Measurements from ENCODE around the gene PWWP2B.

The PWWP2B gene

DNA sequence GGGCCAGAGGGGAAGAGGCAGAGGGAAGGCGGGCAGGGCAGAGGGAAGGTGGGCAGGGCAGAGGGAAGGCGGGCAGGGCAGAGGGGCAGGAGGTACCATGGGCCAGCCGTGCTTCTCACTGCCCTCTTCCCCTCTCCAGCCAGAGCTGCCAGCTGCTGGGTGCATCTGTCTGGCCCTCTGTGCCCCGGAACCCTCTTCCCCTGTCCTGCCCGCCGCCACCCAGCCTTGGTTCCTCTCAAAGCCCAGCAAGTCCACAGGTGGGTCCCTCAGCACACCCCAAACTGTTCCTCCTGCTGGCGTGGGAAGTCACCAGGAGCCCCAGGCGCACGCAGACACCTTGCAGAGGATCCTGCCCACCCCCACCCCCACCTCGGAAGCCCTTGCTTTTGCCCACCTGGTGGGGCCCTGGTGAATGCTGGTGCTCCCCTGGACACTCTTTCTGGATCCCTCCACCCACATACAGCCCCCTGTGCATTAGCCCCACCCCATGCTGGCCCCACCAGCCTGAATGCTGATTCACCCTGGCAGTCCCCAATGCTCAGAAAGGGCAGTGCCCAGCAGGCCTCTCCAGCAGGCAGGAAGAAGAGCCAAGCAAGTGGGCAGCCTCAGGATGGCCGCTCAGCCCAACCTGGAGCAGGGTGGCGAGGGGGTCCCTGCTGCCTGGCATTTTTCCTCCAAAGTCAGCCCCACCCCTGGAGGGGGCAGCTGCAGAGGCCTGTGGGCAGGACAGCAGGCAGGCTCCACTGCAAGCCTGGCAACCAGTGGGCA, 1.9 kb upstream of the PWWP2B start:
- DNase-seq, result no peak

DNA sequence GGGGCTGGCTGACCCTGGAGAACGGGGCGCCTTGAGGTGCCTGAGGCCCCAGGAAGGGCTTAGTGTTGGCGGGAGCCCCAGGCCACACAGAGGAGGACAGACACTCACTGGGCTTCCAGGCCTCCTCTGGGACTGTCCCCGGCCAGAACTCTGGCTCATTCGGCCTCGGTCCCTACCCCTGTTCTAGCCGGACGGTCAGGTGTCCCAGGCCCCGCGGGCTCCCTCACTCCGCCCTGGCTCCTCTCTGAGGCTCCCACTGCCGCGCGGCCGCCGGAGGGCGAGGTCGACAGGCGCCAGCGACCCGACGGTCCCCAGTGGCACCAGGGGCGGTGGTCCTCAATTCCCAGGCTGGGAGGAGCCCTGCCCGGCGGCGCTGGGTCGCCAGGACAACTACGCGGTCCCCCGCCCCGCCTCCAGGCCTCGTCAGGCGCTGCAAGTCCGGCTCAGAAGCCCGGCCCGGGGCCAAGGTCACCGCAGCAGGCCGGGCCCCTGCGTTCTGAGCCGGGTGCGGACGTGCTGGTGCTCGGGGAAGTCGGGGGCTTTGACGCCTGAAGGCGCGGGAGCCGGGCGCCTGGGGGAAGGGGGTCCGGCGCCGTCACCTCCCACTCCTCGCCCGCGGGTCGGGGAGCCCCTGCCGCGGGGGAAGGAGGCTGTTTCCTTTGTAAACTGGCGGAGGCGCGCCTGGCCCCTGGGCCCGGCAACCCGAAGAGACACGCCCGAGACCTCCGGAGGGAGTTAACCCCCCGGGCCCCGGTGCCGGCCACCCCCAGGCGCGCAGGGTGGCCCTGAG, 1.1 kb upstream of the PWWP2B start:
- DNase-seq, result no peak

DNA sequence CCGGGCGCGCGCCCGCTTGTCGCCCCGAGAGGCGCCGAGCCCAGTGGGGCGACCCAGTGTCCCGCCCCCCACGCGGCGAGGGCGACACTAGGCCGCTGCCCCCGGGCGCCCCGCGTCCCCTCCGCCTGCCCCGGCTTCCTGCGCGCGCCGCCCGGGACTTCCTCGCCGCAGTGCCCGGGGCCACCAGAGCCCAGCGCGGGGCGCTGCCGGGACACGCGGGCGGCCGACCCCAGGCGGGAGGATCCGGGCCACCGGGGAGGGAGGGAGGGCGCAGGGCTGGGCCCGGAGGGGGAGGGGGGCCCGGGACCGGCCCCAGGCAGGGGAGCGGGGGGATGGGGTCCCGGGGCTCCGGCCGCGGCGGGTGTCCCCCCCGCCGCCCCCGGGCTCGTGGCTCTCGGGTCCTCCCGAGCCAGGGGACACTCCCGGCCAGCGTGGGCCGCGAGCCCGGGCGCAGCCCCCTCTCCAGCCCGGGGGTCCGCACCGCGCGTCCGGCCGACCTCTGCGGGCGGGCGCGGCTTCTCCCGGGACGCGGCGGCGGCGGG, 435 bp upstream of the PWWP2B start:
- peak; percentile 62 for DNase-seq

DNA sequence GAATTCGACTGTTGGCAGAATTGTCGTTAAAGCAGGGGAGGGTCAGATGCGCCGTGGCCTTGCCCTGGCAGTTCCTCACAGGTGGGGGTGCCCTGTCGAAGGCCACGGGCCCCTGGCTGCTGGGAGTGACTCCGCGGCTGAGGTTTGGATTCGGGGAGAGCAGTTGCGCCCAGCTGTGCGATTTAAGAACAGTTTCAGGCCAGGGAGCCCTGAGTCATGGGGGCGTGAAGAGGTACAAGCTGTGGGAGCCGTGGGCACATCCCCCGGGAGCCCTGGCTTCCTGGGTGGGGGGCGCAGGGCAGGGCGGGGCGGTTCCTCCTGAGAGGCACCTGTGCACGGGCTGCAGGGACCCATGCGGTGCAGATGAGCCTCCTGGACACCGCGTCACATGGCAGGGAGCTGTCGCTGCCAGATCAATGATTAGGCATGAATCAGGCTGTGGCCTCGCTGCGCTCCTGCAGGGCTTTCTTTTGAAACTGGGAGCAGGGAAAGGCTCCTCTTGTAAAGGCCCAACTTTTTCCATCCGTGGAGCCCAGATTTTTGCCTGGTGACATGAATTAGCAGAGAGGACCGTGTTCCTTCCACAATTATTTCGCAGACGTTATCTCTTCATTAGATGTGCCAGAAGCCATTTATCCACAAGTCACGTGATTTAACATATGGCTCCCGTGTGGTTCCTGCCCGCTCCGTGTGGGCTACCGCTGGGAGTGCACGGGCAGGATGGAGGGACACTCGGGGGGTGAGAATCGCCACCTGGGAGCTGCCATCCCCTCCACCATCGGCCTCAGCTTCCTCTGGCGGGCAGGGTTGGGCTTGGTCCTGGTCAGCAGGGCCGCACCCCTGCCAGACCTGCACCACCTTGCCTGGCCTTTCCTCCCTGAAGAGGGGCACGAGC, 918 bp downstream of the PWWP2B start:
- peak; percentile 50 for DNase-seq

DNA sequence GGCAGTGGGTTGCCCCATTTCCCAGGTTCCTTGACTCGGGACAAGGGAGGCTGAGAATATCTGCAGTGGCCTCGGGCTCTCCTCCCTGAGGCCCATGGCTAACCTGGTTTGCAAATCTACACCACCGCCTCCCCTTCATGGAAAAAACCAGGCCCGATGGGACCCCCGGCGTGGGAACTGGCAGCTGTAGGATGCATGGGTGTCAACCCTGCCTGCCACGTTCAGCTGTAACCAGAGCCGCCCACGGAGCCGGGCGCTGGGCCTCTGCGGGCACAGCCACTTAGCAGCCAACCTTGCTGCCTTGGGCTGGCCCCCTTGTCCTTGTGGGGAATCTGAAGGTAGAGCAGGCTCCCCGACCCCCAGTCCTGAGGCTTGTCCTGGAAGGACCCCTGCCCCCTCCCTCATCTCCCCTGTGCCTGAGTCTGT, 1.6 kb downstream of the PWWP2B start:
- DNase-seq, result no peak

DNA sequence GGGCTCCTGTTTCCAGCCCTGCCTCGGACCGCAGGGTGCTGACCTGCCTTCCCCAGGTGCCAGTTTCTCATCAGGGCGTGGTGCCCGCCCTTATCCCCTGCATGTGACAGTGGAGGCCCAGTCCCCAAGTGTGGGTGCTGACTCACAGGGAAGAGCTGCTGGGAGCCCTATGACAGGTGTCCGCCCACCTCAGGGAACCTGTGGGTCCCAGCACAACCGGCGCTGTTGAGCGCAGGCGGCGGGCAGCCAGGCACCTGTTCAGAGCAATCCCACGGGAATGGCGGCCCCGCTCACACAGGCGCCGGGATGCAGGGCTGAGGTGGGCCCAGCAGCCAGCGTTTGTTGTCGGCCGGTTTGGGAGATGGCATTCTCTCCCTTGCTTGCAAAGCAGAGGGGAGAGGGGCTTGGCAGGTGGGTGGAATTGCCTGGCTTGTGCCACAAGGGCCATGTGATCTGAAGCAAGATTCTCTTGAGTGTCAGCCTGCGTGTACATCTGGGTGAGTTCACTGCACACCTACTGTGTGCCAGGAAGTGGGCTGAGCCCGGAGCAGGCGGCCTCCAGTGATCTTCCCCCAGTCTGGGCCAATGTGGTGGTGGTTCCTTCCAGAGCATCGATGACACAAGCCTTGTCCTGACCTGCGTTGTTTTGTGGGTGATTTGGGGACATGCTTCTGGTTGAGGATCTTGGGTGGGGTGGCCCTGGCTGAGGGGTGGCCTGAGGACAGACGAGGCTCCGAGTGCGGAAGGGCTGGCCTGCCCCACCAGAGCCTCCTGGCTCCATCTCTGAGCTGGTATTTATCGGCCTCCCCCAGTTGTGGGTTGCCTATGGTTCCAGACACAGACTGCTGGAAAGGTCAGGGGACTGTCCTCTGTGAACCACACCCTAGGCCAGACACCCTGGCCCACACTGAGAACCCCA, 2.4 kb downstream of the PWWP2B start:
- no peak for DNase-seq

DNA sequence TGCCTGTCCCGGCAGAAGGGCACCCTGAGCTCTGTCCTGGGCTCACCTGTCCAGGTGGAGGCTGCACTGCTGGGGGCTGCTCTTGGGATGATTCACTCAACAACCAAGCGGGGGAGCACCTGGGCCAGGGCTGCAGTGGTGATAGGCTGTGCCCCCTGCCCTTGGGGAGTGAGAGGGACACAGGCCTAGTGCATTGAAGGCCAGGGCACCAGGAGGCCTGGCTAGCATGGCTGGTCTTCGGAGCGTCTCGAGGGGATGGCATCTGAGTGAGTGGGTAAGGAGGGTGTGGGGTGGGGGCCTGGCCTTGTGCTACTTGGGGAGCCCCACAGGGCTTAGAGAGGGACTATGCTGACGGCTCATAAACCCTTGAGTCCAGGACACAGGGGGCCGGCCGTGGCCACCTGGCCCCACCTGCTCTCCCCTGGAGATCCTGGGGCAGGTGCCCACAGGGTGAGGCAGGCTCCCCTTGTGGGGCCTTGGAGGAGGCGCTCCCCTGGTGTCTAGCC, 3.1 kb downstream of the PWWP2B start:
- no peak for DNase-seq

DNA sequence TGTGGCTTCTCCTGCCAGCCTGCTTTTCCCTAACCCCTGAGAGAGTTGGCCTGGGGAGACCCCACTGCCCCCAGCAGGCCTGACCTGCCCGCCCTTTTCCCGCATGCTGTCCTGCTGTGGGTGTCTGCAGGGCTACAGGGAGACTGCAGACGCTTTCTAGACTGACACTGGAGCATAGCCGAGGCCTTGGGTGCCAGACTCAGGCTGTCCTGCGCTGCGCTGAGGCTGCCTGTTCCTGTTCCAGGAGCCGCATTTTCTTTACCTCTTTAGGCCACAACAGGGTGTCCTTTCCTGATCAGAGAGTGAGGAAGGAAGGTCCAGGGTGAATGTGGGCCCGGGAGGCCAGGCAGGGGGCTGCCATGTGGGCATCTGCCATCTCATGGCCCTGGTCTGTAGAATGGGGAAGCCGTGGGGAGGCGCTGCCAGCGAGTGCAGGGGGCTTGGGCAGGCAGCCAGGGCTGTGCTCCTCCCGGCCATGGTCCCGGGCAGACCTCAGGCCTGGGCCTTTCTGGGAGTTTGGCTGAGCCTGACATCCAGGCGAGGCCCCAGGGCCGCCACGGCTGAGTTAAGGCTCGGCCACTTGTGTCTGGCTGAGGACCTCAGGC, 3.6 kb downstream of the PWWP2B start:
- no peak for DNase-seq

DNA sequence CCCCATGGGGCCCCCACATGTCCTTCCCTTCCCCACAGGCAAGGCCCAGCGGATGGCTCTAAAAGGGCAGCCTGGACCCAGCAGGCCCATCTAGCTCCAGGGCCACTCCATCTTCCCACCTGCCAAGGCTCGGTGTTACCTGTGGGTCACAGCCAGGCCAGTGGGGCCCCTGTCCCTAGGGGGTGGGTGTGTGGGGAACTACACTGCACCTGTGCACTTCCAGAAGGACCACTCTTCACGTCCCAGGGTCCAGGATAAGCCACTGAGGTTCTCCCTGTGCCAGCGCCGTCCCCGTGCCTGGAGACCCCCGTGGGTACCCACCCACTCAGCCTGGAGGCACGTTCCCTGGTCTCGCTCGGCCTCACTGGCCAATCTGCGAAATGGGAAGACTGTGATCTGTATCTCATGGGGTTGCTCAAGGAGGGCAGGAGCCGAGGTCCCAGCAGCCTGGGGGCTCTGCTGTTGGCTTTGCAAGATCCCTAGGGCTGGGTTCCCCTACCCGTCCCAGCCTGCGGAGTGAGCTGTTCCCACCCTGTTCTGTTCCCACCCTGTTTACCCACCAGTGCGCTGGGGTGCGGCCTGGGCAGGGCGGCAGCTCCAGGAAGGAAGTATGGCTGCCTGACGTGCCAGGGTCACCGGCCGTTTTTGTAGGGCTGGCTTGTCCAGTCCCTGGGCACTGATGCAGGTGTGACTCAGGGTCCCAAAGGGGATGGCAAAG, 4.6 kb downstream of the PWWP2B start:
- no peak for DNase-seq

DNA sequence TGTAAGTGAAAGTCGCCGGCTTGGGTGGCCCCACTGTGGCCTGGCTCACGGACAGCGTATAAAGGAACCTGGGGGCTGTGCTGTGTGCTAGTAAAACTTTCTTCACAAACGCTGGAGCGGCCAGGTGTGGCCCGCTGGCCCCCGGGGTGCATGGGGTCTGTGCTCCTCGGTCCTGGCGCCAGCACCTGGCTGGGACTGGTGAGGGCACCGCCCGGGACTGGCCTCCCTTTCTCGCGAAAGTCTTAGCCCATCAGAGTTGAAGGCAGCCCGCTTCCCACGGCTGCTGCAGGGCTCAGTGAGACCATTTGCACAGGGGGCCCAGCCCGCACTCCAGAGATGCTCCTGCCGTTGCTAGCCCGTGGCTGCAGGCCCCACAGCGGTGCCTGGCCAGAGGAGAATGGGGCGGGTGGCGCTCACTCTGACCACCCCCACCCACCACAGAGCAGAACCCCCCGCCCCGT, 5.8 kb downstream of the PWWP2B start:
- no peak for DNase-seq

DNA sequence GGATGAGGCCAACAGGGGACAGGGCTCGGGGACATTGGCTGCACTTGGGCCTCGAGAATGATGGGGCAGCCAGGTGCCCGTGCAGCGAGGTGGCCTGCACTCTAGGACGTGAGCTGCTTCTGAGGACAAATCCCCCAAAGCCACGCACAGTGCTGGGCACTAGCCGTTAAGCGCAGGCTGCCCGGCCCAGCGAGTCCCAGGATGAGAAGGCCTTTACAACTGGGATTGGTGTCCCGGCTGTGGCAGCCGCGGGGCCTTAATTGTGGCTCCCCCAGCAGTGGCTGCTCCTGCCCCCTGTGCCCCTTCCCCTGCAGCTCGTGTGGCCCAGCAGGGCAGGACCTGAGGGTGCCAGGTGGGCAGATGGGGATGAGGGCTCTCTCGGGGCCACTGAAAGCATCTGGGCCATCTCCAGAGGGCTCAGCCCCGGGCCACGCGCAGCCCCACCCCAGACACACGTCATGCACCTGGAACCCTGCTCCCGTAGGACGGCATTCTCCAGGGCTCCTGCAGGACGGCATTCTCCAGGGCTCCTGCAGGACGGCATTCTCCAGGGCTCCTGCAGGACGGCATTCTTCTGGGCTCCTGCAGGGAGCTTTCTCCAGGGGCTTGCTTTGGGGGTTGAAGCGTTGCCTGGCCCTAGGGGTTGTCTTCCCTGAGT, 6.6 kb downstream of the PWWP2B start:
- DNase-seq, result no peak

DNA sequence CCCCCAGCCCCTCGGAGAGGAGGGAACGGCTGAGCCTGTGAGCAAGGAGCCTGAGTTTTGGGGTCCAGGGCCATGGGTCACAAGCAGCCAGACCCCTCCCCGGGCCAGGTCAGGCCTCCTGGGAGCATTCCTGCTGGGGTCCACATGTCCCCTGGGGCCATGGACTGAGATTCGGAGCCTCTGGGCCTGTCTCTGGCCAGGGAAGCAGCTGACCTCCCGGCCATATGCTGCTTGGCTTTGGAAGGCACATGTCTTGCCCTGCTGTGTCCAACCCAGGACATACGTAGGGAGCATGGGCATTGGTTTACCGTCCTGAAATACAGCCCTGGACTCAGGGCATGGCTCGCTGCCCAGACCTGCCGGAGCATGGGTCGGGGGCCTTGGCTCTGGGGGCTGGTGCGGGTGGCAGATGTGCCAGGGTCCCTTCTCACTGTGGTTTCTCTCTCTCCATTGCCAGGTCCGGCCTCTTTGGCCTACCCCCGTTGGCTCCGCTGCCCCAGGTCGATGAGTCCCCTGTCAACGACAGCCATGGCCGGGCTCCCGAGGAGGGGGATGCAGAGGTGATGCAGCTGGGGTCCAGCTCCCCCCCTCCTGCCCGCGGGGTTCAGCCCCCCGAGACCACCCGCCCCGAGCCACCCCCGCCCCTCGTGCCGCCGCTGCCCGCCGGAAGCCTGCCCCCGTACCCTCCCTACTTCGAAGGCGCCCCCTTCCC, 7.3 kb downstream of the PWWP2B start:
- DNase-seq, result no peak

DNA sequence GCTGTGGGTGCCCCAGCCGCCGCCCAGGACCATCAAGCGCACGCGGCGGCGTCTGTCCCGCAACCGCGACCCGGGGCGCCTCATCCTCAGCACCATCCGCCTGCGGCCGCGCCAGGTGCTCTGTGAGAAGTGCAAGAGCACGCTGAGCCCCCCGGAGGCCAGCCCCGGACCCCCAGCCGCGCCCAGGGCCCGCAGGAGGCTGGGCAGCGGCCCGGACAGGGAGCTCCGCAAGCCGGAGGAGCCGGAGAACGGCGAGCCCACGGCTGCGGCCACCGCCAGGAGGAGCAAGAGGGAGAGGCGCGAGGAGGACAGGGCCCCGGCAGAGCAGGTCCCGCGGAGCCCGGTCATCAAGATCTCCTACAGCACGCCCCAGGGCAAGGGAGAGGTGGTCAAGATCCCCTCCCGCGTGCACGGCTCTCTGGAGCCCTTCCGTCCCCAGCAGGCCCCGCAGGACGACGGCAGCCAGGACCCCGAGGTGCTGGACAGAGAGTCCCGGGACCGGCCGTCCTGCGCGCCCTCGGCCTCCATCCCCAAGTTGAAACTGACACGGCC, 8.0 kb downstream of the PWWP2B start:
- DNase-seq, result no peak

DNA sequence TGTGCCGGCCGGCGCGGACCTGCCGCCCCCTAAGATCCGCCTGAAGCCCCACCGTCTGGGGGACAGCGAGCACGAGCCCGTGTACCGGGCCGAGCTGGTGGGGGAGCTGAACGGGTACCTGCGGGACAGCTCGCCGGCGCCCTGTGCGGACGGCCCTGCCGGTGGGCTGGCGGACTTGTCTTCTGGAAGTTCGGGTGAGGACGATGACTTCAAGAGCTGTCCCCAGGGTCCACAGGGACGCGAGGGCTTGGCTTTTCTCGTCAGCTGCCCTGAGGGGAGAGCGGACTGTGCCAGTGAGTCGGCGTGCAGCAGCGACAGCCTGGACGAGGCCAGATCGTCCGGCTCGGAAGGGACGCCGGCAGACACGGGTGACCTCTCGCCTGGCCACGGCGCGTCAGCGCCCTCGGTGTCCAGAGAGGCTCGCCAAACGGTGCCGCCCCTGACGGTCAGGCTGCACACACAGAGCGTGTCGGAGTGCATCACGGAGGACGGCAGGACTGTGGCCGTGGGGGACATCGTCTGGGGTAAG, 8.5 kb downstream of the PWWP2B start:
- no peak for DNase-seq

DNA sequence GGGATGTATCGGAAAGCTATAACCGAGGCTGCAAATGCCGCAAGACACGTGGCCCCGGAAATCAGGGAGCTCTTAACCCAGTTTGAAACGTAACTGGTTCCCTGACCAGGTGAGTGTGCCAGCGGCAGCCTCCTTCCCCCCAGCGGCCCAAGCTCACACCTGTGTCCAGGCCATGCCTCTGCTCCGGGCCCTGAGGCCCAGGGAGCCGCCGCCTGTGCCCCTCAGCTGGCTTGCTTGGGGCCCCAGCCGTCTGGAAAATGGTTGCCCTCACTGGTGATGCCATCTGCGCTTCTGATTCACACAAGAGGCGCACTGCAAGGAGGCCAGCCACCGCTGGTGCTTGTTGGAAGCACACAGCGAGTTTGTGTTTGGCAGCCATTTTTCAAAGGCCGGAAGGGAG, 9.2 kb downstream of the PWWP2B start:
- no peak for DNase-seq

DNA sequence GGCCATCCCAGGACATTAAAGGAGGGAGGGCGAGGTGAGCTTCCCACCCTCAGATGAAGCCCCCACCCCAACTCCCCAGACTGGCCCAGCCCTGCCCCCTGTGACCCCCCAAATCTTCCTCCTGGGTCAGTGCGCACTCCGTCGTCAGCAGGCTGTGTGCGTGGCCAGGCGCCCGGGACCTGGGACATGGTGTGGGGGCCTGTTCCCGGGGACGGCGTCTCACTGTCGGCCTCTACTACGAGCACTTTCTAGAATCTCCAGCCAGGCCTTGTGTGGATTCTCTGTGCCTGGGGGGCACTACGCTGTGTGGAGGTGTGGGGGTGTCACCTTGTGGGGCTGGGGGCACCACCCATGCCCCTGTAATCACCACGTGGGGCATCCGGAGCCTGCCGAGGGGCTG, 9.8 kb downstream of the PWWP2B start:
- no peak for DNase-seq

DNA sequence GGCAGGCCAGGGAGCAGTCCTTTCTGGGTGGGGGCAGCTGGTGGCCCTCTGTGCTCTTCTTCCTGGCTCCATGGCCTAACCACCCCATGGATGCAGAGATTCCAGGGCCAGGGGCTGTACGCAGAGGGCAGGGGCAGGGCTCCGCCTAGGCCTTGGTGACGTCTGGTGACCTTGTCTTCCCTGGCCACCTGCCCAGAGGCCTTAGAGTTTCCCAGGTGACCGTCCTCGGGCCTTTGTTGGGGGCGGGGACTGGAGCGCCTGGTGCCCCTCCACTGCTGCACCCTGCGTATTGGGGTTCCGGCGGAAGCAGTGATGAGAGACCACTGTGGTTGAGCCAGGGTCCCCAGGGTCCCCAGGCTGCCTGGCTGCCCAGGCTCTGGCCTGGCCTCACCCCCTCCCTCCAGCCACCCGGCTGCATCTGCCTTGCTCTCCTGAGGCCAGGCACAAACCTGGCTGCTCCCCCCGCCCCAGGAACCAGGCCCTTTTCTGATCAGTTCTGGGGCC, 10.3 kb downstream of the PWWP2B start:
- no peak for DNase-seq

DNA sequence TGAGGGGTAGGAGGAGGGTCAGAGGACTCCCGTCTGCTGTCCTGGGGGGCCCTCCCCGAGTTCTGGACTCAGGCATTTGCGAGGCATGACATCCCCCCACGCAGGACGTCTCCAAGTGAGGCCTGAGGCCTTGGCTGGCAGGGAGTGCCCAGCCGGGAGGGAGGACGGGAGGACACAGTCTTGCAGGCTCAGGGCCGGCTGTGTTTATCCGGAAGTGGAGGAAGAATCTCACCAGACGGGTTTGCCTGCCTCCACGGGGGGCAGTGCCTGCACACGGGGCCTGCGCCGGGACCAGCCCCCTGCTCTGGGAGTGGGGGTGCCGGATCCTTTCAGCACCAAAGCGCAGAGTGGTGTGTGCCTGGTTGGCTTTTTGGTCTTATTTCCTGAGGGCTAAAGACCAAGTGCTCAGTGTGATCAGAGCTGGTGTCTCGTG, 10.9 kb downstream of the PWWP2B start:
- peak; percentile 67 for DNase-seq
